ENCODE measurements around the gene SGPL1. TPM values are rescaled to one million over a fixed set of nuclear protein-coding genes. Genes with fewer than 3 reads are reported as not detected.

Gene SGPL1
- total and polyA plus RNA-seq, 5 experiments from 2014 or later: 10.7 to 36.1 (median 16.7) TPM

- Mint-ChIP-seq H3K4me3 (no peak overlapping the region), H3K27ac (no peak overlapping the region), H3K4me1 (peaks cover 0 to 9% (median 2%) of the 10 kb centered on the region in 4 donors), H3K36me3 (no peaks in the 10 kb centered on the region), H3K27me3 (peaks cover 2 to 34% (median 10%) of the 10 kb centered on the region in 5 donors), H3K9me3 (no peaks in the 10 kb centered on the region)
- ATAC-seq (no peak), DNase-seq (no peak)
- POLR2A ChIA-PET: no interaction called here
These were observed 10.0 kb upstream of the SGPL1 start for GRCh38 chr10:70805619-70806215.

- POLR2A ChIA-PET: no interaction called here
These were observed 8.9 kb upstream of the SGPL1 start for GRCh38 chr10:70806841-70807240.

GRCh38 chr10:70807556-70807955 lies 8.2 kb upstream of the SGPL1 start:
- peaks cover 0 to 9% (median 2%) of the 10 kb centered on the region in 4 donors for H3K4me1 Mint-ChIP-seq
- H3K27ac Mint-ChIP-seq: no peak overlapping the region
- ATAC-seq (no peak), DNase-seq (no peak)
- H3K4me3 Mint-ChIP-seq: no peak overlapping the region
- H3K36me3 Mint-ChIP-seq: no peaks in the 10 kb centered on the region
- peaks cover 2 to 34% (median 7%) of the 10 kb centered on the region in 5 donors for H3K27me3 Mint-ChIP-seq
- no peaks in the 10 kb centered on the region for H3K9me3 Mint-ChIP-seq
- POLR2A ChIA-PET: no interaction called here

More at GRCh38 chr10:70806841-70807240, 8.9 kb upstream of the SGPL1 start:
- Mint-ChIP-seq H3K36me3 (no peaks in the 10 kb centered on the region), H3K27me3 (peaks cover 2 to 34% (median 8%) of the 10 kb centered on the region in 5 donors), H3K27ac (no peak overlapping the region), H3K4me1 (peaks cover 0 to 9% (median 2%) of the 10 kb centered on the region in 4 donors), H3K9me3 (no peaks in the 10 kb centered on the region), H3K4me3 (no peak overlapping the region)
- DNase-seq (no peak), ATAC-seq (no peak)

DNA sequence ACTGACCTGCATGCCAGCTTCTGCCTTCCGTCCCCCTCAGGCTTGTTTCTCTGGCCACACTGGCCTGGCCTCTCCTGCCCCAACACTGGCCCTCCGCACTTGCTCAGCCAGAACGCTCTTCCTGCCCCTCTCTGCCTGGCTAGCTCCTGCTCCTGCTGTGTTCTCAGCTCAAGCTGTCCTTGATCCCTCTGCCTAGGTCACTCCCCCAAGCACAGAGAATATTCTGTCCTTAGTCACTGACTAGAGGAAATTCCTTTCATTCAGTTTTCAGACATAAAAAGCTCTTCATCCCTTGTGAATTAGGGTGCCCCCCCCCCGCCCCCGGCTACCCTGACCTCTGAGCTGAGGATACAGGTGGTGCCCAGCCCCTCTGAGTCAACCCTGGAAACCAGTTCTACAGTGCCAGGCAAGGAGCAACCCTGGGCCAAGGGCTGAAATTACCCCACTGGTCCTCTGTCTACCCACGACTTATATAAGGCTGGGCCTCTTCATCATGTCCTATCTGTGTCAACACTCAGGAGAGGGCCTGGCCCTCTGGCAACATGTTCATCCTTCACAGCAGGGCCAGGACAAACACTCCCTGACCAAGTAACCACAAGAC lies 6.6 kb upstream of the SGPL1 start:
- ATAC-seq: no peak
- H3K9me3 Mint-ChIP-seq: no peaks in the 10 kb centered on the region
- H3K36me3 Mint-ChIP-seq: no peaks in the 10 kb centered on the region
- no peak for DNase-seq
- peak overlapping the region in 1 of 10 donors; percentile 41 for H3K27ac Mint-ChIP-seq
- H3K4me3 Mint-ChIP-seq: no peak overlapping the region
- peaks cover under 1 to 10% (median 5%) of the 10 kb centered on the region in 4 donors for H3K4me1 Mint-ChIP-seq
- peaks cover 2 to 29% (median 4%) of the 10 kb centered on the region in 5 donors for H3K27me3 Mint-ChIP-seq
- POLR2A ChIA-PET: no interaction called here

- Mint-ChIP-seq H3K9me3 (no peaks in the 10 kb centered on the region), H3K27me3 (peaks cover 0 to 23% (median 4%) of the 10 kb centered on the region in 5 donors), H3K4me3 (no peak overlapping the region), H3K36me3 (no peaks in the 10 kb centered on the region), H3K4me1 (peaks cover 7 to 16% (median 11%) of the 10 kb centered on the region in 4 donors), H3K27ac (no peak overlapping the region)
- no peak for DNase-seq
- POLR2A ChIA-PET: no interaction called here
- no peak for ATAC-seq
These were observed 6.0 kb upstream of the SGPL1 start for GRCh38 chr10:70809726-70810125.

DNA sequence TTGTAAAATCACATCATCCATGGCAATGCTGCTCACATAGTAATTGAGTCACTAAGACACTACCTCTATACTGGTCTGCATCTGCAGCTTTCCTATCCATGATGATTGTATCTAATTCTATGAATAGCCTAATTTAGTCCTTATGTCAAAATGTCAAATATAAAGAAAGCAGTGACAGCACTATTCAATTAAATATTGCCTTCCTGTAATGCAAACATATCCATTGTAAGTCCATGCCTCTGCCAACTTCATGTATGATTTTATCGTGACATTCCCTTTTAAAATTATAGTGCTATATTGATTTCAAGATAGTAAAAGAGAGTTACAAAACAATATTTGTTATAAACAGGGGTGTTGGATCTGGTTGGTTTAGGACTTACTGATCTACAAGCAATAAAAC lies 4.8 kb upstream of the SGPL1 start:
- peaks cover 0 to 10% (median 1%) of the 10 kb centered on the region in 5 donors for H3K27me3 Mint-ChIP-seq
- POLR2A ChIA-PET: no interaction called here

DNA sequence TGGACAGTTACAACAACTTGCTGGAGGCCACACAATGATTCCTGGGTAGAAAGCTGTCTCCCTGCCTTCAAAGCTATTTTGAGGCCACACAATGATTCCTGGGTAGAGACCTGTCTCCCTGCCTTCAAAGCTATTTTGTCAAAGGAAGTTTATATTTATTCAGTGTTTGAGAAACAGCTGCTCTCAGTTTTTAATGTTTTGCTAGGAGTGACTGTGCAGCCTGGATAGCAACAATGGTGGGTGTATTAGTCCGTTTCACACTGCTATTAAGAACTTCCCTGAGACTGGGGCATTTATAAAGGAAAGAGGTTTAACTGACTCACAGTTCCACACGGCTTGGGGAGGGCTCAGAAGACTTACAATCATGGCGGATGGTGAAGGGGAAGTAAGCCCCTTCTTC lies 3.9 kb upstream of the SGPL1 start:
- Mint-ChIP-seq H3K4me1 (peaks cover 7 to 27% (median 24%) of the 10 kb centered on the region in 4 donors), H3K4me3 (no peak overlapping the region), H3K27ac (peak overlapping the region in 1 of 10 donors; percentile 50), H3K36me3 (no peaks in the 10 kb centered on the region), H3K9me3 (no peaks in the 10 kb centered on the region), H3K27me3 (peaks cover 0 to 7% (median 0%) of the 10 kb centered on the region in 5 donors)
- POLR2A ChIA-PET: no interaction called here
- DNase-seq: no peak
- ATAC-seq: no peak

More for the DNA sequence above, 4.8 kb upstream of the SGPL1 start:
- Mint-ChIP-seq H3K4me3 (no peak overlapping the region), H3K27ac (no peak overlapping the region), H3K36me3 (no peaks in the 10 kb centered on the region), H3K9me3 (no peaks in the 10 kb centered on the region), H3K4me1 (peaks cover 7 to 22% (median 17%) of the 10 kb centered on the region in 4 donors)
- ATAC-seq (no peak), DNase-seq (no peak)

DNA sequence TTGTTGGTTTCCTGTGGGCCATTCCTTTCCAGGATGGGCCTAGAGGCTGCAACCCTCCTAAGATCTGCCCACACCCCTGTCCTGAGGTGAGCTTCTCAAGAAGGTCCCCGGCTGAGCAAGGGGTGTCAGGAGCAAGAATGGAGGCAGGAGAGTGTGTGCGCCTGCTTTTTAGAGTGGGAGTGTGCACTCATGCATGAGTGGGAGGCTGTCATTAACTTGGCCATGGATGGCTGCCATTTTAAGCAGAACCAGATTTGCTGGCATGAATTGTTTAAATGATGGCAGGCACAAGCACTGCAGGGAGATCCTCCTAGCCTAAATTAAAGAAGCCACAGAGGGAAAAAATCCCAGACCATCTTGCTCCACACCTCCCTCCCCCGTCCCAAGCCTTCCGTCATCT lies 2.9 kb upstream of the SGPL1 start:
- Mint-ChIP-seq H3K4me3 (no peak overlapping the region), H3K36me3 (peaks cover 0 to 3% (median 0%) of the 10 kb centered on the region in 3 donors), H3K4me1 (peaks cover 12 to 33% (median 28%) of the 10 kb centered on the region in 4 donors), H3K27me3 (no peaks in the 10 kb centered on the region), H3K27ac (peak overlapping the region in 2 of 10 donors; percentile 41 to 47), H3K9me3 (no peaks in the 10 kb centered on the region)
- no peak for ATAC-seq
- DNase-seq: no peak
- POLR2A ChIA-PET: no interaction called here

DNA sequence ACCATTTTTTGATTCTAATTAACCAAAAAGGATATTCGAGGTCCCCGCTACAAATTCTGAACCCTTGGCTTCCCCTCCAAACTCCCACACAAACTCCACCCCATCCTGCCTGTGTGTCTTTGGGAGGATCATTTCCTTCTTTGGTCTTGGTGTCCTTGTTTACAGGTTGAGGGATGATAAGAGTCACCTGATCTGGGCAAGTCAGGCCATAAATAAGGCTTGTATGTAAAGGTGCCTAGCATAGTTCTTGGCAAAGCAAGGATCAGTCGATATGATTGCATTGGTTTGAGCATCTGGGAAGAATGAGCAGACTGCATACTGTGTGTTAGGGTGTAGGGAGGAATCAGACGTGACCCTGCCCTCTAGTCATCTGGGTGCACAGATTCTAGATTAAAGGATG lies 1.6 kb upstream of the SGPL1 start:
- Mint-ChIP-seq H3K27ac (peak overlapping the region; percentile 11 to 94 (median 61)), H3K36me3 (peaks cover 0 to 6% (median 0%) of the 10 kb centered on the region in 3 donors), H3K9me3 (no peaks in the 10 kb centered on the region), H3K27me3 (no peaks in the 10 kb centered on the region), H3K4me1 (peaks cover 13 to 42% (median 37%) of the 10 kb centered on the region in 4 donors), H3K4me3 (peak overlapping the region in 9 of 10 donors; percentile 1 to 86 (median 76))
- no peak for DNase-seq
- no peak for ATAC-seq
- POLR2A ChIA-PET: no interaction called here

DNA sequence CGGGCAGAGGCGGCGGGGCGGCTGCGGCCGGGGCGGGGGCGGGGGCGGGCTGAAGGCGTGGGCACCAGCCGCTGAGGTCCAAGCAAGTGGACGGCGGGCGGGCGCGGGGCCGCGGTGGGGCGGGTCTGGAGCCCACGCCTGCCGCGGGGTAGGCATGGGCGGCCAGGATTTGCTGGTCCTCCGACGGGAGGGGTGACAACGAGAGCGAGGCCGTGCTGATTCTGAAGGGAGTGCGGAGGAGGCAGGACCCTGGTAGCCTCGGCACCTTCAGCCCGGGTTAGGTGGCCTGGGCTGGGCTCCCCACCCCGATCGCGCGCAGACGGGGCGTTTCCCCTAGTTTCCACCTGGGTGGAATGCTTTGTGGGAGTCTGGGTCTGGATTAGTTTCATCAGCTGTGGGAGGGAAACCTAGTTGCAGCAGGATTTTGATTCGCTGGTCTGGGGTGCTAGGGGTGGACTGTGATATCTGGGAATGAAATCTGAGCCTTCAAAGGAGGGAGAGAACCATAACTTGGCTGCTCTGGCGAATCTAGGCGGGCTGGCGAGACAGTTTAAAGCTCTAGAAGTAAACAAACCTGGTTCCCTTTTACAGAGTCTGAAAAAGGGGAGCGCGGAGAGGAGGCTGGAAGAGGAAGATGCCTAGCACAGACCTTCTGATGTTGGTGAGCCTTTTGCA lies 609 bp downstream of the SGPL1 start:
- Mint-ChIP-seq H3K36me3 (peaks cover 0 to 24% (median 0%) of the 10 kb centered on the region in 3 donors), H3K4me3 (peak overlapping the region; percentile 86 to 96 (median 89)), H3K27ac (peak overlapping the region; percentile 63 to 93 (median 90)), H3K4me1 (peaks cover 13 to 54% (median 46%) of the 10 kb centered on the region in 4 donors), H3K9me3 (no peaks in the 10 kb centered on the region), H3K27me3 (no peaks in the 10 kb centered on the region)
- peak; percentile 6 to 68 (median 28) for DNase-seq
- POLR2A ChIA-PET: interaction anchor here (0.6 kb wide), 1 partner anchor 438 kb away, joined by 4 read pairs; no protein-coding TSS in a partner anchor
- ATAC-seq: peak; percentile 56 to 62

GRCh38 chr10:70820976-70821750 lies 5.4 kb downstream of the SGPL1 start:
- H3K27me3 Mint-ChIP-seq: no peaks in the 10 kb centered on the region
- H3K4me1 Mint-ChIP-seq: peaks cover 6 to 49% (median 33%) of the 10 kb centered on the region in 4 donors
- DNase-seq: peak in 2 of 10 donors; percentile 5 to 13
- peaks cover 0 to 57% (median 7%) of the 10 kb centered on the region in 3 donors for H3K36me3 Mint-ChIP-seq
- no peak overlapping the region for H3K4me3 Mint-ChIP-seq
- H3K27ac Mint-ChIP-seq: peak overlapping the region in 2 of 10 donors; percentile 5 to 6
- POLR2A ChIA-PET: no interaction called here
- ATAC-seq: peak in 1 of 2 donors; percentile 35
- H3K9me3 Mint-ChIP-seq: no peaks in the 10 kb centered on the region

DNA sequence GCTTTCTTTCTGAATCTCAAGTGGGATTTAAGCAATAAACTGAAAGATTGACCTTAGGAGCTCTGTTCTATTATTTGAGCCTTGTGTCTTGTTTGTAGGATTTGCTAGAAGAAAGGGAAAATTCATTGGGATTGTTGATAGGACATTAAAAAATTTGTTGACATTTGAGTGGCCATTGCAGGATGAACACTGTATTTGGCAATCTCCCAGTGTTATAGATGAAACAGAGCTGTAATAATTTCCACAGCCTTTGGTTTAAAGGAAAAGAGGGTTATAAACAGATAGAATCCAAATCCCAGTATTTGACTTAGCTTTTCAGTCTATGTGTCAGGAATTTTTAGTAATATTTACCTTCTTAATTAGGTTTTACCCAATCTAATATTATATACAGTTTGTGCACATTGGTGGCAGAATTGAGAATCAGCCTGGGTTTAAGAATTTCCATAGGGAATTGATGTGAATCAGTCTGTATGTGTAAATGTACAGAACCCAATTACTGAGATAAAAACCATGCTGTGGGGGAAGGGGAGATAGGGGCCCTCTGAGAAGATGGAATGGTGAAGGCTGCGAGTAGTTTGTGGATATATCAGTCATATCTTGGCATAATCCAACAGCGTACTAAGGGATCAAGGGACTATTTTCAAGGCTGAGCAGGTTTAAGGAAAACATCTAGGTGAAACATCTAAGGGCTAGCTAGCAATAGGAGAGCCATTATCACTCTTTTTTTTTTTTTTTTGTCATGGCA lies 6.5 kb downstream of the SGPL1 start:
- peak overlapping the region in 2 of 10 donors; percentile 11 to 18 for H3K27ac Mint-ChIP-seq
- no peaks in the 10 kb centered on the region for H3K27me3 Mint-ChIP-seq
- no peaks in the 10 kb centered on the region for H3K9me3 Mint-ChIP-seq
- DNase-seq (no peak), ATAC-seq (no peak)
- peaks cover 6 to 38% (median 30%) of the 10 kb centered on the region in 4 donors for H3K4me1 Mint-ChIP-seq
- peaks cover 0 to 67% (median 7%) of the 10 kb centered on the region in 3 donors for H3K36me3 Mint-ChIP-seq
- POLR2A ChIA-PET: no interaction called here
- no peak overlapping the region for H3K4me3 Mint-ChIP-seq

All from naive thymus-derived CD8-positive, alpha-beta T cell (primary cell).